ENCODE measurements around the gene MAGEF1.

MAGEF1 gene

DNA sequence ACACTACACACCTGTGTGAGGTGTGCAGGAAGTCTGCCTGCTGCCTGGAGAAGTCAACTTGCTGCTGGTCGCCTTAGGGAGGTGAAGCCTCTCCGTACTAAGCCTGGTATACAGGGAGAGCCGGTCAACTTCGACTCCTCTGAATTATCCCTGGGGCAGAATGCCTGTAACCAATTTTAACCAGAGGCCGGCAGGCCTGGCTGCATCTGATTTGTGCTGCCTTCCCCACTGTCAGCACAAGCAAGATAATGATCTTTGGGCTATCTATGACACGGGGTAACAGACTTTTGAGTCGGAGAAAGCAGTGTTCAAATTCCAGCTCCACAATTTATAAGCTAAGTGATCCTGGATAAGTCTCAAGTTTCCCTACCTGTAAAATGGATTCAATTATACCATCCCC lies 42.3 kb downstream of the MAGEF1 start:
- no peak for DNase-seq (ENCODE audit: low spot score)

DNA sequence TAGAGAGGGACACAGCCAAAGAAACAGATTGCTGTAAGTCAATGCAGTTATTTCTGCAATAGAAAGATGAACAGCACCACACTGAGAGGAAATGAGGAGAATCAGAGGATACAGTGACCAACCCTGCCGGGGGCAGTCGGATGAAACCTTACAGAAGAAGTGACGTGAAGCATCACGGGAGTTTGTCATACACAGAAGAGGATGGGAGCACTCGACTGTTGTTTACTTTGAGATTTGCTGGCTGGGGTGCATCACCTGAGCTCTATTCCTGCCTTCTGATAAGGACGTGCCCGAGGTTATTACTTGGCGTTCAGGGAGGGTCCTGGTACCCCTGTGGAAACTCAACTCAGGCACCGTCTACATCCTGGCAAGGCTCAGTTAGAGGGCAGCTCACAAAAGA lies 45.4 kb downstream of the MAGEF1 start:
- no peak for DNase-seq (ENCODE audit: low spot score)

DNA sequence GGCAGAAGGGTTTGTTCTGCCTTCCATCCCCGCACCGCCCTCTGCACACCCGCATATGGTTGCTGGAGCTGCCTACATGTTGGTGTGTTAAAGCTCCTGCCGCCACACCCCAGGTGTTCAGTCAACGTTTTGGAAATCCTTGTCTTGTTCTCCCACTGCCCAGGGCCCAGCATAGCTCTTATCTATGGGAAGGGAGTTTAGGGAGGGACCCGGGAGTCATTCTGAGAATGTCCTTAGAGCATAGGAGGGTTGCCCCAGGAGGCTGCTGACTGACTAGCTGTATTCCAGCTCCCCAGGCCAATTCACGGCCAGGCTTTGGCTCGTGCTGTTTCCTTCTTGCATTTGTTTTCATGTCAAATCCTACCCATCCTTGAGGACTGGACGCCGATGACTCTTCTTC lies 46.8 kb downstream of the MAGEF1 start:
- no peak for DNase-seq (ENCODE audit: low spot score)

DNA sequence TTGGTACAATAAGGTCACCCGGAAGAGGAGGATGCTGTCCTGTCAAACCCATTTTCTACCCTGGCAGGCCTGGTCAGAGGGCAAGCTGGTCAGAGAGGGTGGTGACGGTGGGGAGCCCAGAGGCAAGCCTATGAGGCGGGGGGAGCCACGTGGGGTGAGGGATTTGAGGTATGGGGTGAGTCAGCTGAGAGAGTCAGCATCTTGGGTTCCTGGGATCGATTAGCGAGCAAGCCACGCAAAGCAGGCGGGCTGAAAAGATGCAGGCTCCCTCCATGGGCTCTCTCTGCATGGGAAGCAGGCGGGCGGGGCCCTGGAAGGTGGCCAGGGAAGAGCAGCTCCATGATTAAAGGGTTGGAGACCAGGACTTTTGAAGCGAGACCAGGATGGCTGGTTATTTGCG lies 48.1 kb downstream of the MAGEF1 start:
- no peak for DNase-seq (ENCODE audit: low spot score)

DNA sequence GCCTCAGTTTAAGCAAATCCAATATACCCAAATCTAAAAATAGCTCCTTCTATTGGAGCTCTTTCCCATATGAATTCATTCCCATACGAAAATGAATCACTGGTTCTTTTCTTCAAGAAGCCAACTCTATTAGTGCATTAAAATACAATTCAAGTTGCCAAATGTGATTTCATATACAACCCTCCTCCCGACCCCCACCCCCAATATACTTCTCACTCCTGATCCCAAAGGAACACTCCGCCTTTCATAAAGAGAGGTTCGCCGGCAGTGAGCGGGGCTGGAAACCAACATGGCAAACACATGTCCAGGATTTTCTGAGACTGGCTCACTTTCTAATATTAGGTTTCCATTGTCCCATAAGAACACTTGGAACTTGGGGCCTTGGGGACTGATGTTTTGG lies 48.5 kb downstream of the MAGEF1 start:
- no peak for DNase-seq (ENCODE audit: low spot score)

DNA sequence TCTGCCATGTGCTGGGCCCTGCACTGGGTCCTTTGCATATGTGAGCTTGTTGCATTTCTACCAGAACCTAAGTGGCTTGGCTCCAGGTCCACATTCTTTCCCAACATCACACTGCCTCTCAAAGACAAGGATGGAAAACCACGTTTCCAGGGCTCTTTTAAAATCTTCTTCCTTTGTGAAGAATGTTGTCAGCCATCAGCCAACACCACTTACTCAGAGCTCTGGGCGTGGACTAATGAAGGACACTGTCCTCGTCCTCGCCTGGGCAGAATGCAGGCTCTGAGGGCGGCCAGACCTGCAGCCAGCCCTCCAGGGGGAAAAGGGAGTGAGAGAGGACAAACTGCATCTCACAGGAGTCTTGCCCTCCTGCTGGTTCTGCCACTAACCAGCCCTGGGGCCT lies 49.7 kb downstream of the MAGEF1 start:
- no peak for DNase-seq (ENCODE audit: low spot score)

DNA sequence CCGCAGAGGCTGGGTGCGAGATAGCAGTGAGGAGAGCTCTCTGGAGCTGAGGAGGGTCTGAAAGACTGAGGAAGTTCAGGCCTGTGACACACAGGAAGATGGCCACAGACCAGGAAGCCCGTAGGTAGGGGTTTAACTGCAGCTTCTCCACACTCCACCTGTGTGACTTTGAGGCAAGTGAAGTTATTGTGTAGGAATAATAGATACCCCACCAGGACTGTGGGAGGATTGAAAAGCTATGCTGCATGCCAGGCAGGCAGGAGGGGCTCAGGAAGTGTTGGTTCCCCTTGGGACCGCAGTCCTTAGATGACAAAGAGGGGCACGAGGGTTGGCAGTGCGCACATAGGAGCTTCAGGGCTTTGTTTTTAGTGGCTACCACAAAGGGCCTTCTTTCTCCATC lies 50.9 kb downstream of the MAGEF1 start:
- DNase-seq (ENCODE audit: low spot score) = no peak

Data from NAMALWA (cell line).